Fibroblast of upper back skin (primary cell): ENCODE results near the gene MPP3.
A peak's percentile ranks its signal among the peaks of the same experiment; 100 is the strongest.
"Not testable (repeated sequence)": the region's sequence is repeated elsewhere in the genome, so short reads cannot be mapped to it uniquely, and the experiment has no call there.

ENCODE experiments used
- DNase-seq: peaks from one replicate; pipeline ENCODE4 v3.0.0-alpha.2; 2013

Gene MPP3

GRCh38 chr17:43832976-43833829 is at the start of gene MPP3:
TSS of gene MPP3 (minus strand) at chr17:43833146. CDS start at chr17:43831906, 1,240 bp downstream.
- peak; percentile 65 for DNase-seq

GRCh38 chr17:43881758-43882505 is 49.0 kb upstream of the MPP3 start:
- DNase-seq = no peak

GRCh38 chr17:43881181-43881580 is 48.2 kb upstream of the MPP3 start:
- DNase-seq = no peak

GRCh38 chr17:43880420-43880991 is 47.6 kb upstream of the MPP3 start:
- DNase-seq = no peak

GRCh38 chr17:43879723-43880419 is 46.9 kb upstream of the MPP3 start:
- DNase-seq = no peak

- peak; percentile 92 for DNase-seq
Measured at GRCh38 chr17:43878260-43879175, 45.6 kb upstream of the MPP3 start.

- no peak for DNase-seq
Measured at GRCh38 chr17:43877451-43878155, 44.7 kb upstream of the MPP3 start.

- no peak for DNase-seq
Measured at GRCh38 chr17:43877031-43877430, 44.1 kb upstream of the MPP3 start.

- no peak for DNase-seq
Measured at GRCh38 chr17:43875476-43876147, 42.7 kb upstream of the MPP3 start.

- DNase-seq = no peak
Measured at GRCh38 chr17:43874293-43874692, 41.3 kb upstream of the MPP3 start.

- no peak for DNase-seq
Measured at GRCh38 chr17:43873815-43874214, 40.9 kb upstream of the MPP3 start.

GRCh38 chr17:43873091-43873490 is 40.1 kb upstream of the MPP3 start:
- DNase-seq = no peak

GRCh38 chr17:43871946-43872690 is 39.2 kb upstream of the MPP3 start:
- DNase-seq = no peak

- not testable (repeated sequence) for DNase-seq
Measured at GRCh38 chr17:43869031-43869430, 36.1 kb upstream of the MPP3 start.

- DNase-seq = no peak
Measured at GRCh38 chr17:43868226-43868994, 35.5 kb upstream of the MPP3 start.

GRCh38 chr17:43864161-43864984 is 31.4 kb upstream of the MPP3 start:
- no peak for DNase-seq

- no peak for DNase-seq
Measured at GRCh38 chr17:43861960-43862359, 29.0 kb upstream of the MPP3 start.

- DNase-seq = no peak
Measured at GRCh38 chr17:43860927-43861622, 28.1 kb upstream of the MPP3 start.
